Measurements from ENCODE around the gene PAQR3. TPM values are rescaled to one million over a fixed set of nuclear protein-coding genes. Genes with fewer than 3 reads are reported as not detected.

Gene PAQR3
- total RNA-seq, 1 experiment from 2014 or later, result 17.3 TPM

- in situ Hi-C loops (cut with HindIII; ENCODE audit: low pct_unique_long_range_greater_than_20kb, low sequenced_read_pairs), result no loop called here
- no peaks in the 10 kb centered on the region for H3K36me3 ChIP-seq (ENCODE audit: control insufficient read depth, insufficient read depth, low read length)
- H3K27me3 ChIP-seq (ENCODE audit: control insufficient read depth, insufficient read depth, low read length), result no peaks in the 10 kb centered on the region
- TF ChIP-seq CTCF (IDR thresholded peaks at IDR 0.05) (peak; percentile 63), TCF7L2 (IDR thresholded peaks at IDR 0.05; ENCODE audit: low read depth, low read length) (peak; percentile 89), REST (IDR thresholded peaks at IDR 0.05; ENCODE audit: insufficient read depth in 1 of 2, low read depth in 2 of 2, low read length in 1 of 2) (no peak)
- intact Hi-C loops (cut with micrococcal nuclease; ENCODE audit: unreplicated experiment), result loop anchor here (2.0 to 5.0 kb wide), 3 partner anchors 621 to 1383 kb away; partner anchors contain the start of gene CFAP299
- POLR2A ChIA-PET, result no interaction called here
- DNase-seq (ENCODE audit: low read depth, low spot score) (peak; percentile 8), ATAC-seq (no peak)
- H3K4me1 ChIP-seq (ENCODE audit: control insufficient read depth, insufficient read depth, low read length), result no peaks in the 10 kb centered on the region
- H3K9me3 ChIP-seq (ENCODE audit: control insufficient read depth, insufficient read depth, low read depth, low read length), result no peaks in the 10 kb centered on the region
- BruUV-seq (replicated peaks), result no TSS peak
- no peak overlapping the region for H3K27ac ChIP-seq (ENCODE audit: low read length)
- H3K4me3 ChIP-seq (ENCODE audit: low read depth in 2 of 2, low read length in 2 of 2), result no peak overlapping the region
- CTCF ChIA-PET, result no interaction called here
These were observed 14.8 kb upstream of the PAQR3 start for GRCh38 chr4:78953769-78954666.

GRCh38 chr4:78953231-78953630 is 14.0 kb upstream of the PAQR3 start:
- CTCF ChIA-PET, result no interaction called here
- in situ Hi-C loops (cut with HindIII; ENCODE audit: low pct_unique_long_range_greater_than_20kb, low sequenced_read_pairs), result no loop called here
- H3K4me3 ChIP-seq (ENCODE audit: low read depth in 2 of 2, low read length in 2 of 2), result no peak overlapping the region
- ATAC-seq (no peak), DNase-seq (ENCODE audit: low read depth, low spot score) (no peak)
- no peaks in the 10 kb centered on the region for H3K9me3 ChIP-seq (ENCODE audit: control insufficient read depth, insufficient read depth, low read depth, low read length)
- intact Hi-C loops (cut with micrococcal nuclease; ENCODE audit: unreplicated experiment), result loop anchor here (2.0 to 5.0 kb wide), 3 partner anchors 622 to 1384 kb away; partner anchors contain the start of gene CFAP299
- no peaks in the 10 kb centered on the region for H3K27me3 ChIP-seq (ENCODE audit: control insufficient read depth, insufficient read depth, low read length)
- no peaks in the 10 kb centered on the region for H3K36me3 ChIP-seq (ENCODE audit: control insufficient read depth, insufficient read depth, low read length)
- no peak overlapping the region for H3K27ac ChIP-seq (ENCODE audit: low read length)
- H3K4me1 ChIP-seq (ENCODE audit: control insufficient read depth, insufficient read depth, low read length), result no peaks in the 10 kb centered on the region
- POLR2A ChIA-PET, result no interaction called here
- TF ChIP-seq REST (IDR thresholded peaks at IDR 0.05; ENCODE audit: insufficient read depth in 1 of 2, low read depth in 2 of 2, low read length in 1 of 2), result no peak
- no peak for TF ChIP-seq SIN3A (IDR thresholded peaks at IDR 0.05; ENCODE audit: borderline replicate concordance, insufficient read depth, low read depth, low read length)
- TF ChIP-seq CTCF (IDR thresholded peaks at IDR 0.05), result no peak
- TF ChIP-seq TCF7L2 (IDR thresholded peaks at IDR 0.05; ENCODE audit: low read depth, low read length), result no peak
- no peak for TF ChIP-seq POLR2AphosphoS5 (IDR thresholded peaks at IDR 0.05; ENCODE audit: low read depth, low read length)
- BruUV-seq (replicated peaks), result no TSS peak
